ENCODE results near the gene PAPSS2. TPM values are rescaled to one million over a fixed set of nuclear protein-coding genes. Genes with fewer than 3 reads are reported as not detected.

Gene PAPSS2
- polyA plus RNA-seq, 1 experiment, result 51.4 TPM

DNA sequence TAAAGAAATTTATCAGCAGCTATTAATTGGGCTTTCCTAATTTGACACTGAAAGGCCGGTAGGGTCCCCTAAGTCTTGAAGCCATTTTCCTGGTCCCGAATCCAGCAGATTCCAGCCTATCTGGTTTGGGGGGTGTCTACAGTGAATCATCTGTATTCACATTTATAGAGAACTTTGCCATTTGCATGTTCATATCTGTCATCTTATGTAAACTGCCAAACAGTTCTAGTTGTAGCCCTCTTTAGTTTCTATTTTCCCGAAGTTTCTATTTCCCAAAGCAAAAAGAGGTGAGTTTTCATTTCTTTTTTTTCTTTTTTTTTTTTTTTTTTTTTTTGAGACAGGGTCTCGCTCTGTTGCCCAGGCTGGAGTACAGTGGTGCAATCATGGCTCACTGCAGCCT is 47.6 kb downstream of the PAPSS2 start:
- ChIA-PET CTCF (no interaction called here), POLR2A (no interaction called here)
- Histone ChIP-seq H3K27ac (ENCODE audit: low read depth, low read length) (no peak overlapping the region), H3K9me3 (ENCODE audit: control insufficient read depth, insufficient read depth, low read length) (no peaks in the 10 kb centered on the region), H3K27me3 (ENCODE audit: control insufficient read depth, insufficient read depth, low read length) (no peaks in the 10 kb centered on the region), H3K4me3 (ENCODE audit: low read depth, low read length) (no peak overlapping the region)
- DNase-seq (ENCODE audit: low read depth, low spot score), result no peak
- TF ChIP-seq CTCF (IDR thresholded peaks at IDR 0.05; ENCODE audit: low read depth, low read length), result no peak

- Histone ChIP-seq H3K27ac (ENCODE audit: low read depth, low read length) (no peak overlapping the region), H3K27me3 (ENCODE audit: control insufficient read depth, insufficient read depth, low read length) (no peaks in the 10 kb centered on the region), H3K4me3 (ENCODE audit: low read depth, low read length) (no peak overlapping the region), H3K9me3 (ENCODE audit: control insufficient read depth, insufficient read depth, low read length) (no peaks in the 10 kb centered on the region)
- no peak for DNase-seq (ENCODE audit: low read depth, low spot score)
- CTCF ChIA-PET, result no interaction called here
- TF ChIP-seq CTCF (IDR thresholded peaks at IDR 0.05; ENCODE audit: low read depth, low read length), result no peak
- POLR2A ChIA-PET, result interaction anchor here (0.7 kb wide), 1 partner anchor 12 kb away, joined by 3 read pairs; no protein-coding TSS in a partner anchor
Measured at GRCh38 chr10:87712913-87713616, 53.4 kb downstream of the PAPSS2 start.

DNA sequence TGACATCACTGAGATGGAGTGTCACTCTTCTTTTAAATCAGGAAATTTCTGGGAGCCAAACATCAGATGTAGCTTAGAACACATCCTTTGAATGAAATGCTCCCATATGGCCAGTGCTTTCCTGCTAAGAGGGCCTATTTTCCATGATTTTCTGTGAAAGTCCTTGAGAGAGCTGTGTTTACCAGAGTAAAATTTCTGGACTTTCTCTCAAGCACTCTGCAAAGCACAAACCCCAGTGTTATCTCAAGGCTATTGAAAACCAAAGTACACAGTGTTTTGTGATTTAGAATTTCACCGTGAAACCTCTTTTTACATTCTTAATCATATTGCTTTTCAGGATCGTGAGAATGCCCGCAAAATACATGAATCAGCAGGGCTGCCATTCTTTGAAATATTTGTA is 54.0 kb downstream of the PAPSS2 start:
- Histone ChIP-seq H3K27ac (ENCODE audit: low read depth, low read length) (no peak overlapping the region), H3K27me3 (ENCODE audit: control insufficient read depth, insufficient read depth, low read length) (no peaks in the 10 kb centered on the region), H3K9me3 (ENCODE audit: control insufficient read depth, insufficient read depth, low read length) (no peaks in the 10 kb centered on the region), H3K4me3 (ENCODE audit: low read depth, low read length) (no peak overlapping the region)
- TF ChIP-seq CTCF (IDR thresholded peaks at IDR 0.05; ENCODE audit: low read depth, low read length), result no peak
- POLR2A ChIA-PET, result no interaction called here
- CTCF ChIA-PET, result no interaction called here
- DNase-seq (ENCODE audit: low read depth, low spot score), result no peak

- Histone ChIP-seq H3K27me3 (ENCODE audit: control insufficient read depth, insufficient read depth, low read length) (no peaks in the 10 kb centered on the region), H3K27ac (ENCODE audit: low read depth, low read length) (no peak overlapping the region), H3K4me3 (ENCODE audit: low read depth, low read length) (no peak overlapping the region), H3K9me3 (ENCODE audit: control insufficient read depth, insufficient read depth, low read length) (no peaks in the 10 kb centered on the region)
- DNase-seq (ENCODE audit: low read depth, low spot score), result no peak
- CTCF ChIA-PET, result no interaction called here
- no peak for TF ChIP-seq CTCF (IDR thresholded peaks at IDR 0.05; ENCODE audit: low read depth, low read length)
- POLR2A ChIA-PET, result no interaction called here
Measured at GRCh38 chr10:87715552-87716347, 56.1 kb downstream of the PAPSS2 start.

DNA sequence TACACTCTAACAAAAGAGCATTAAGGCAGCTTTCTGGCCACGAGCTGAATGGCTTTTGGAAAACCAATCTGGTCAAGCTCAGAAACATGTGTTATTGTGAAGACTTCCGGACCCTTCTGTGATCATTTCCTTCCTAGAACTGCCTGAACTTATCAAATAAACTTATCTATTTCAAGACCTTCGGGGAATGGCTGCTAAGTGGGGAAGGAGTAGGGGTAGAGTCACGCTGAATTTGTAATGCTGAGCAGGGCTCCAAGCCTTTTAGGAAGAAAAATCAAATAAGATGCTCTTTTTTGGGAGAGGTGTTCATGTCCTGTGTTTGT is 56.6 kb downstream of the PAPSS2 start:
- ChIA-PET POLR2A (no interaction called here), CTCF (no interaction called here)

More for the DNA sequence above, 56.6 kb downstream of the PAPSS2 start:
- DNase-seq (ENCODE audit: low read depth, low spot score), result no peak
- Histone ChIP-seq H3K4me3 (ENCODE audit: low read depth, low read length) (no peak overlapping the region), H3K27ac (ENCODE audit: low read depth, low read length) (no peak overlapping the region), H3K27me3 (ENCODE audit: control insufficient read depth, insufficient read depth, low read length) (no peaks in the 10 kb centered on the region), H3K9me3 (ENCODE audit: control insufficient read depth, insufficient read depth, low read length) (no peaks in the 10 kb centered on the region)
- TF ChIP-seq CTCF (IDR thresholded peaks at IDR 0.05; ENCODE audit: low read depth, low read length), result no peak
